Ovary (tissue), 3 donors: ENCODE measurements around the gene GALNTL6.

ENCODE experiments used
- EP300 ChIP-seq: sonication (generic); formaldehyde crosslinking; IDR thresholded peaks from one replicate; pipeline ENCODE4 v1.6.1; 2017; ENCODE audit warnings: antibody characterized with exemption
- POLR2A ChIP-seq: fragments of 450-650 bp; IDR thresholded peaks from one replicate; pipeline ENCODE4 v1.6.1; 2017; ENCODE audit warnings: antibody characterized with exemption, mild to moderate bottlenecking, moderate library complexity
- TF ChIP-seq, protein P1 (sequence below), 3 donors: fragments of 450-650 bp in 2 of 3; fragments of 200-600 bp in 1 of 3; IDR thresholded peaks; one replicate each; pipeline versions ENCODE4 v1.5.1 to v1.8.0; 2016 to 2022; ENCODE audit warnings: antibody characterized with exemption in 3 of 3, mild to moderate bottlenecking in 1 of 3
- donor health status: DM: no; HTN: no; CAD: no.

DNA sequence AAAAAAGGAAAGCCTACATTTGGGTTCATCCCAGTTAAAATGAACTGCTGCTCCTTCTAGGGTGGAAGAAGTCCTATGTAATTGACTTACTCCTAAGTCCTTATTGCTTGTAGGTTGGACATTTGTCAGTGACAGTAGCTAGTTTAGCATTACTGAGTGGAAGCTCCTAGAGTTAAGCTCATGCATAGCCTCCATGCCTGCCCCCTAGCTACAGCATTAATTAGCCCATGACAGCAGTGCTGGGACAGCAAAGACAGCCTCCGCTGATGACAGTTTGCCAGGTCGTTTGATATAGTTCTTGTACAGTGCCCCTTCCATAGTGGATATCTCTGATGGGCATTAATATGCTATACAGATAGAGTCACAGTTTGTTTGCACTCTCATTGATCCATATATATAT is 18.7 kb upstream of the GALNTL6 start:
- TF ChIP-seq, protein P1, sequence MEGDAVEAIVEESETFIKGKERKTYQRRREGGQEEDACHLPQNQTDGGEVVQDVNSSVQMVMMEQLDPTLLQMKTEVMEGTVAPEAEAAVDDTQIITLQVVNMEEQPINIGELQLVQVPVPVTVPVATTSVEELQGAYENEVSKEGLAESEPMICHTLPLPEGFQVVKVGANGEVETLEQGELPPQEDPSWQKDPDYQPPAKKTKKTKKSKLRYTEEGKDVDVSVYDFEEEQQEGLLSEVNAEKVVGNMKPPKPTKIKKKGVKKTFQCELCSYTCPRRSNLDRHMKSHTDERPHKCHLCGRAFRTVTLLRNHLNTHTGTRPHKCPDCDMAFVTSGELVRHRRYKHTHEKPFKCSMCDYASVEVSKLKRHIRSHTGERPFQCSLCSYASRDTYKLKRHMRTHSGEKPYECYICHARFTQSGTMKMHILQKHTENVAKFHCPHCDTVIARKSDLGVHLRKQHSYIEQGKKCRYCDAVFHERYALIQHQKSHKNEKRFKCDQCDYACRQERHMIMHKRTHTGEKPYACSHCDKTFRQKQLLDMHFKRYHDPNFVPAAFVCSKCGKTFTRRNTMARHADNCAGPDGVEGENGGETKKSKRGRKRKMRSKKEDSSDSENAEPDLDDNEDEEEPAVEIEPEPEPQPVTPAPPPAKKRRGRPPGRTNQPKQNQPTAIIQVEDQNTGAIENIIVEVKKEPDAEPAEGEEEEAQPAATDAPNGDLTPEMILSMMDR (IDR thresholded peaks at IDR 0.05) = no peak
- no peak for TF ChIP-seq EP300
- no peak for TF ChIP-seq POLR2A
